ENCODE results near the gene SLC35A1. TPM values are rescaled to one million over a fixed set of nuclear protein-coding genes. Genes with fewer than 3 reads are reported as not detected.
"Not testable (repeated sequence)": the region's sequence is repeated elsewhere in the genome, so short reads cannot be mapped to it uniquely, and the experiment has no call there.

SLC35A1 gene
- total RNA-seq, 1 donor from 2014 or later = 48.9 TPM

GRCh38 chr6:87483929-87484328 lies 11.2 kb downstream of the SLC35A1 start:
- no peak overlapping the region for H3K27ac ChIP-seq
- ATAC-seq (peak; percentile 39), DNase-seq (no peak)
- H3K27me3 ChIP-seq = no peaks in the 10 kb centered on the region
- no peaks in the 10 kb centered on the region for H3K9me3 ChIP-seq
- intact Hi-C loops (cut with DNase I) = no loop called here
- H3K4me1 ChIP-seq = peaks cover 4% of the 10 kb centered on the region
- H3K4me3 ChIP-seq = no peak overlapping the region
- TF ChIP-seq, protein P1, sequence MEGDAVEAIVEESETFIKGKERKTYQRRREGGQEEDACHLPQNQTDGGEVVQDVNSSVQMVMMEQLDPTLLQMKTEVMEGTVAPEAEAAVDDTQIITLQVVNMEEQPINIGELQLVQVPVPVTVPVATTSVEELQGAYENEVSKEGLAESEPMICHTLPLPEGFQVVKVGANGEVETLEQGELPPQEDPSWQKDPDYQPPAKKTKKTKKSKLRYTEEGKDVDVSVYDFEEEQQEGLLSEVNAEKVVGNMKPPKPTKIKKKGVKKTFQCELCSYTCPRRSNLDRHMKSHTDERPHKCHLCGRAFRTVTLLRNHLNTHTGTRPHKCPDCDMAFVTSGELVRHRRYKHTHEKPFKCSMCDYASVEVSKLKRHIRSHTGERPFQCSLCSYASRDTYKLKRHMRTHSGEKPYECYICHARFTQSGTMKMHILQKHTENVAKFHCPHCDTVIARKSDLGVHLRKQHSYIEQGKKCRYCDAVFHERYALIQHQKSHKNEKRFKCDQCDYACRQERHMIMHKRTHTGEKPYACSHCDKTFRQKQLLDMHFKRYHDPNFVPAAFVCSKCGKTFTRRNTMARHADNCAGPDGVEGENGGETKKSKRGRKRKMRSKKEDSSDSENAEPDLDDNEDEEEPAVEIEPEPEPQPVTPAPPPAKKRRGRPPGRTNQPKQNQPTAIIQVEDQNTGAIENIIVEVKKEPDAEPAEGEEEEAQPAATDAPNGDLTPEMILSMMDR (IDR thresholded peaks at IDR 0.05) = peak; percentile 15
- H3K36me3 ChIP-seq = no peaks in the 10 kb centered on the region

GRCh38 chr6:87484491-87484890 lies 11.7 kb downstream of the SLC35A1 start:
- ATAC-seq (no peak), DNase-seq (no peak)
- no peak overlapping the region for H3K4me3 ChIP-seq
- TF ChIP-seq, protein P1 (IDR thresholded peaks at IDR 0.05) = no peak
- intact Hi-C loops (cut with DNase I) = no loop called here
- no peaks in the 10 kb centered on the region for H3K9me3 ChIP-seq
- H3K27ac ChIP-seq = no peak overlapping the region
- H3K27me3 ChIP-seq = no peaks in the 10 kb centered on the region
- H3K4me1 ChIP-seq = peaks cover 4% of the 10 kb centered on the region
- no peaks in the 10 kb centered on the region for H3K36me3 ChIP-seq

DNA sequence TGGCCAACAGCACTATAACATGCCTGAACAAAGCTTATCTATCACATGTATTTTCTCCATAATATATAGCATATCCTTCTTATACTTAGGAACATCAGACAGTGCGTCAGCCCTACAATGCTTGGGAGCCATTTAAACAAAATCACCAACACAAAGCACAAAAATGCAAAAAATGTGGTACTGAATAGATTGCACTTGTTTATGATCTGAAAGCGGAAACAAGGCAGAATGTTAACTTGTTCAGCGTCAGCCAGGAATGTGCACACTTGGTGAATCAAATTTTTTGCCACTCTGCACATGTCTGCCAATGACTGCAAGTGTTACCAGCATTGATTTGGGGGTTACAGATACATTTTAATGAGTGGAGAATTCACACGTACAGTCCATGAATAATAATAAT lies 14.8 kb downstream of the SLC35A1 start:
- Histone ChIP-seq H3K9me3 (no peaks in the 10 kb centered on the region), H3K27me3 (no peaks in the 10 kb centered on the region), H3K27ac (no peak overlapping the region), H3K36me3 (peaks cover 14% of the 10 kb centered on the region), H3K4me3 (no peak overlapping the region), H3K4me1 (peaks cover 2% of the 10 kb centered on the region)
- intact Hi-C loops (cut with DNase I) = no loop called here
- TF ChIP-seq, protein P1 (IDR thresholded peaks at IDR 0.05) = no peak
- DNase-seq (no peak), ATAC-seq (no peak)

GRCh38 chr6:87489326-87489725 lies 16.6 kb downstream of the SLC35A1 start:
- H3K4me3 ChIP-seq; ATAC-seq; DNase-seq; H3K9me3 ChIP-seq; intact Hi-C loops (cut with DNase I); H3K4me1 ChIP-seq; H3K27ac ChIP-seq; H3K27me3 ChIP-seq: not testable (repeated sequence)
- H3K36me3 ChIP-seq = peaks cover 14% of the 10 kb centered on the region

DNA sequence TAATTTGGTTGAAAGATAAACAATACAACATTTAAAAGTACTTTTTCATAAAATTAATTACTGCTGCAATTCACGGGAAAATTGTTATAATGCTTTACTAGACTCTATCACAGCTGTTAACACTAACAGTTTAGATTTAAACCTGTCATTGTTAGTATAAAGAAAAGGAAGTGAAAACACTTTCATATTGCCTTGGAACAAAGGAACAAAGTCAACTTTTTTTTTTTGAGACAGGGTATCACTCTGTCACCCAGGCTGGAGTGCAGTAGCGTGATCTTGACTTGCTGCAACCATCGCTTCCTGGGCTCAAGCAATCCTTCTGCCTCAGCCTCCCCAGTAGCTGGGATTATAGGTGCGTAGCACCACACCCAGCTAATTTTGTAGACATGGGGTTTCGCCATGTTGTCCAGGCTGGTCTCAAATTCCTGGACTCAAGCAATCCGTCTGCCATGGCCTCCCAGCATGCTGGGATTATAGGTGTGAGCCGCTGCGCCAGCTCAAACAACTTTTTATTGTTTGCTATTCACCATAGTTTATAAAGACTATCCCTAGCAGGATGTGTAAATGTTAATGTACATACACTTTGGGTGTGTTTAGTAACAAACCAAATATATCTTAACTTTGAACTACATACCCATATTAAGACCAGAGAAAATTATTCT lies 22.1 kb downstream of the SLC35A1 start:
- TF ChIP-seq, protein P1 (IDR thresholded peaks at IDR 0.05) = no peak
- Histone ChIP-seq H3K9me3 (no peaks in the 10 kb centered on the region), H3K36me3 (peaks cover 14% of the 10 kb centered on the region), H3K27ac (no peak overlapping the region), H3K27me3 (no peaks in the 10 kb centered on the region), H3K4me1 (peaks cover 4% of the 10 kb centered on the region), H3K4me3 (no peak overlapping the region)
- intact Hi-C loops (cut with DNase I) = no loop called here
- ATAC-seq = no peak
- DNase-seq = no peak

- Histone ChIP-seq H3K9me3 (no peaks in the 10 kb centered on the region), H3K4me3 (no peak overlapping the region), H3K4me1 (peaks cover 4% of the 10 kb centered on the region), H3K27me3 (no peaks in the 10 kb centered on the region), H3K36me3 (peaks cover 23% of the 10 kb centered on the region), H3K27ac (no peak overlapping the region)
- intact Hi-C loops (cut with DNase I) = no loop called here
- TF ChIP-seq, protein P1 (IDR thresholded peaks at IDR 0.05) = no peak
- no peak for ATAC-seq
- DNase-seq = no peak
Measured at GRCh38 chr6:87498048-87498447, 25.3 kb downstream of the SLC35A1 start.
